HepG2 (cell line): Measurements from ENCODE around the gene C10orf53.

Source experiments
- POLR2AphosphoS5 ChIP-seq: IDR thresholded peaks from 2 replicates; pipeline ENCODE4 v1.6.1; 2012; ENCODE audit warnings: low read depth, low read length
- RAD21 ChIP-seq: fragments of 450-650 bp; formaldehyde crosslinking; IDR thresholded peaks from 2 replicates; pipeline ENCODE4 v1.5.0; 2020; ENCODE audit warnings: mild to moderate bottlenecking
- ZNF101 ChIP-seq: sonication (generic); formaldehyde crosslinking; IDR thresholded peaks from 2 replicates; pipeline ENCODE4 v1.4.0; 2020; ENCODE audit warnings: mild to moderate bottlenecking, low read depth, missing genetic modification reagents, borderline replicate concordance
- ZNF296 ChIP-seq: sonication (generic); formaldehyde crosslinking; conservative IDR thresholded peaks from 2 replicates; pipeline ENCODE4 v1.5.0; 2020; ENCODE audit warnings: mild to moderate bottlenecking, missing genetic modification reagents
- ZNF773 ChIP-seq: sonication (generic); formaldehyde crosslinking; IDR thresholded peaks from 2 replicates; pipeline ENCODE4 v1.4.0; 2020; ENCODE audit warnings: missing genetic modification reagents, borderline replicate concordance

GRCh38 chr10:49649294-49649693, 30.2 kb upstream of the C10orf53 start:
- TF ChIP-seq RAD21 (CRISPR knock-in tag) (no peak), ZNF296 (CRISPR knock-in tag) (no peak), ZNF101 (CRISPR knock-in tag) (no peak), ZNF773 (no peak), POLR2AphosphoS5 (no peak)
